ENCODE data around the gene L3MBTL2.

Gene L3MBTL2

DNA sequence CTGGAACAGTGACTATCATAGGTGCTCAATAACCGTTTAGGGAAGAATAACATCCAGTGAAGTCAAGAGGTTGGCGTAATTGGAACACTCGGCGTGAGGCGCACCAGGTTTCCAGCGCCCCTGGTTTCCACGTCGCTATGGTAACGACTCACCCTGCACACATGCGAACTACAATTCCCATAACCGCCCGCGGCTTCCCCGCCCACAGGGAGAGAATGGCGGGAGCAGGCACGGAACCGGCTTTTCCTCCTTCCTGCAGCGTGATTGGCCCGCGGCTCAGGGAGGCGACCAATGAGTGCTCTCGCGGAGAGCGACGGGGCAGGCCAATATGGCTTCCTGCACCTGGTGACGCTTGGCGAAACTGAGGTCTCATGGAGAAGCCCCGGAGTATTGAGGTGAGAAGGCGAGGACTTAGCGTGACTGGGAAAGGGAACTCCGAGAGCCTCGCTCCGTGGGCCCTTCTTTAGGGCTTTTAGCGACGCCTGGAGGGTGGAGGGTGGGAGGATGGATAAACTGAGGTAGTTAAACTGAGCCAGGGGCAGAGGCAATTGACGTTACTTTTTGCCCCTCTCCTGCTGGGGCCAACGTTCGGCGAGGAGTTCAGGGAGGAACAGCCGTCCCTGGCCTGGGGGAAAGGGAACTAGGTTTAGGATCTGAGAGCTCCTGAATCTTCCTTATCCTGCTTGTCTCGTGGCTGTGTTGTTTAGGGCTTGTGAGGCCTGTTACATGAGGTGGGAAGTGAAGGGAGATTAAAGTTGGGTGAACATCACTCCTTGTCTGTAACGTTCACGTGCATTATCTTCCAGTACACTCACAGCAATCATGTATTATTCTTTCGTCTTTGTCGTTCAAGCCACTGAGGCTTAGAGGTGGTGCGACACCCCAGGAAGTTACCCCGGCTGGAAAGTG lies at the start of gene L3MBTL2 (continued):
- no peak for TF ChIP-seq ZNF645 (tag by site-specific recombination; IDR thresholded peaks at IDR 0.05)
- TF ChIP-seq AEBP2 (tag by site-specific recombination; IDR thresholded peaks at IDR 0.05; ENCODE audit: borderline replicate concordance) = no peak
- no peak for TF ChIP-seq GFI1B (tag by site-specific recombination; IDR thresholded peaks at IDR 0.05)
- no peak for TF ChIP-seq ZSCAN30 (tag by site-specific recombination; IDR thresholded peaks at IDR 0.05)
- TF ChIP-seq, protein P1, sequence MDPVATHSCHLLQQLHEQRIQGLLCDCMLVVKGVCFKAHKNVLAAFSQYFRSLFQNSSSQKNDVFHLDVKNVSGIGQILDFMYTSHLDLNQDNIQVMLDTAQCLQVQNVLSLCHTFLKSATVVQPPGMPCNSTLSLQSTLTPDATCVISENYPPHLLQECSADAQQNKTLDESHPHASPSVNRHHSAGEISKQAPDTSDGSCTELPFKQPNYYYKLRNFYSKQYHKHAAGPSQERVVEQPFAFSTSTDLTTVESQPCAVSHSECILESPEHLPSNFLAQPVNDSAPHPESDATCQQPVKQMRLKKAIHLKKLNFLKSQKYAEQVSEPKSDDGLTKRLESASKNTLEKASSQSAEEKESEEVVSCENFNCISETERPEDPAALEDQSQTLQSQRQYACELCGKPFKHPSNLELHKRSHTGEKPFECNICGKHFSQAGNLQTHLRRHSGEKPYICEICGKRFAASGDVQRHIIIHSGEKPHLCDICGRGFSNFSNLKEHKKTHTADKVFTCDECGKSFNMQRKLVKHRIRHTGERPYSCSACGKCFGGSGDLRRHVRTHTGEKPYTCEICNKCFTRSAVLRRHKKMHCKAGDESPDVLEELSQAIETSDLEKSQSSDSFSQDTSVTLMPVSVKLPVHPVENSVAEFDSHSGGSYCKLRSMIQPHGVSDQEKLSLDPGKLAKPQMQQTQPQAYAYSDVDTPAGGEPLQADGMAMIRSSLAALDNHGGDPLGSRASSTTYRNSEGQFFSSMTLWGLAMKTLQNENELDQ (tag by site-specific recombination; IDR thresholded peaks at IDR 0.05; ENCODE audit: low read depth) = no peak
- no peak for TF ChIP-seq RBAK (tag by site-specific recombination; IDR thresholded peaks at IDR 0.05)
- TF ChIP-seq ZNF157 (tag by site-specific recombination; IDR thresholded peaks at IDR 0.05) = no peak
- no peak for TF ChIP-seq ZNF654 (tag by site-specific recombination; IDR thresholded peaks at IDR 0.05; ENCODE audit: low read depth)
- TF ChIP-seq YY2 (tag by site-specific recombination; IDR thresholded peaks at IDR 0.05) = peak; percentile 95
- peak; percentile 65; the same call in 1 of the 2 replicates for TF ChIP-seq KLF16 (tag by site-specific recombination; IDR thresholded peaks at IDR 0.05)
- TF ChIP-seq HOXD13 (CRISPR knock-in tag; IDR thresholded peaks at IDR 0.05; ENCODE audit: borderline replicate concordance) = no peak
- no peak for TF ChIP-seq MZF1 (tag by site-specific recombination; IDR thresholded peaks at IDR 0.05; ENCODE audit: borderline replicate concordance)
- no peak for TF ChIP-seq ZNF521 (tag by site-specific recombination; IDR thresholded peaks at IDR 0.05)
- peak; percentile 78 for TF ChIP-seq ZBTB20 (tag by site-specific recombination; IDR thresholded peaks at IDR 0.05)
- TF ChIP-seq SCRT1 (tag by site-specific recombination; IDR thresholded peaks at IDR 0.05; ENCODE audit: borderline replicate concordance) = no peak
- no peak for TF ChIP-seq MEIS1 (CRISPR knock-in tag; IDR thresholded peaks at IDR 0.05; ENCODE audit: borderline replicate concordance)
- no peak for TF ChIP-seq SETDB1 (IDR thresholded peaks at IDR 0.05; ENCODE audit: insufficient read length, low read length)
- no peak for TF ChIP-seq ZBTB1 (tag by site-specific recombination; IDR thresholded peaks at IDR 0.05)
- TF ChIP-seq ZNF423 (tag by site-specific recombination; IDR thresholded peaks at IDR 0.05) = no peak

GRCh38 chr22:41157083-41157482 lies 48.0 kb upstream of the L3MBTL2 start:
- Histone ChIP-seq H3K27ac (ENCODE audit: extremely low read depth, low read depth, low read length) (no peak overlapping the region), H3K4me1 (ENCODE audit: control insufficient read depth, insufficient read depth, low read length) (no peaks in the 10 kb centered on the region), H3K36me3 (ENCODE audit: control insufficient read depth in 2 of 2, insufficient read depth in 1 of 2, low read length in 2 of 2) (peaks cover 97 to 100% of the 10 kb centered on the region in 2 experiments), H3K9me3 (ENCODE audit: control insufficient read depth, insufficient read depth, low read depth, low read length) (no peaks in the 10 kb centered on the region), H3K4me3 (ENCODE audit: low read depth, low read length) (no peak overlapping the region)
- ChIA-PET CTCF (interaction anchor here (0.6 to 1.4 kb wide), 2 partner anchors 32 to 235 kb away, joined by 3 to 4 read pairs; no protein-coding TSS in a partner anchor), POLR2A (no interaction called here)
- TF ChIP-seq ZNF501 (tag by site-specific recombination; IDR thresholded peaks at IDR 0.05) (no peak), ZNF548 (tag by site-specific recombination; IDR thresholded peaks at IDR 0.05) (no peak), ZNF280D (tag by site-specific recombination; IDR thresholded peaks at IDR 0.05) (no peak), KLF1 (tag by site-specific recombination; IDR thresholded peaks at IDR 0.05) (no peak), ZNF658 (tag by site-specific recombination; IDR thresholded peaks at IDR 0.05) (no peak), GLIS1 (tag by site-specific recombination; IDR thresholded peaks at IDR 0.05) (no peak), ZNF670 (tag by site-specific recombination; IDR thresholded peaks at IDR 0.05; ENCODE audit: low read depth) (no peak), GFI1B (tag by site-specific recombination; IDR thresholded peaks at IDR 0.05) (no peak), KLF7 (tag by site-specific recombination; IDR thresholded peaks at IDR 0.05; ENCODE audit: borderline replicate concordance) (no peak), ZNF544 (tag by site-specific recombination; IDR thresholded peaks at IDR 0.05) (no peak), ZNF600 (tag by site-specific recombination; IDR thresholded peaks at IDR 0.05) (no peak), ZNF561 (tag by site-specific recombination; IDR thresholded peaks at IDR 0.05; ENCODE audit: borderline replicate concordance) (no peak), ZNF792 (tag by site-specific recombination; IDR thresholded peaks at IDR 0.05) (no peak)
